RCC 7860 (cell line): ENCODE data around the gene GLYR1.
A peak's percentile ranks its signal among the peaks of the same experiment; 100 is the strongest.

Experiments used
- DNase-seq: peaks from one replicate; pipeline ENCODE4 v3.0.0-alpha.2; 2015; ENCODE audit warnings: low spot score
- FAIRE-seq: peaks from 2 replicates; lab custom pipeline; 2012; peaks lifted over from hg19 to GRCh38; lab: Jason Lieb, UNC

GLYR1 gene

GRCh38 chr16:4880006-4880580, 33.0 kb upstream of the GLYR1 start:
- DNase-seq (no peak), FAIRE-seq (no peak)

DNA sequence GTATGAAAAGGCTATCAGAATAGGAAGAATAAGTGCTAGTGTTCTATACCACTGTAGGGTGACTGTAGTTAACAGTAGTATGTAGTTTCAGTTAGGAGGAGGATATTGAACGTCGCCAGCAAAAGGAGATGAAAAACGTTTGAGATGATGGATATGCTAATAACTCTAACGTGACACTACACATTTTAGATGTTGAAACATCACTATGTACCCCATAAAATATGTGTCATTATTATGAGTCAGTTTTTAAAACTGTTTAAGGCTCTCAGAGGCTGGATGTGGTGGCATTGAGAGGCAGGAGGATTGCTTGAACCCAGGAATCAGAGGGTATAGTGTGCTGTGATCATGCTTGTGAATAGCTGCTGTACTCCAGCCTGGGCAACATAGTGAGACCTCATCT, 32.0 kb upstream of the GLYR1 start:
- DNase-seq (no peak), FAIRE-seq (no peak)

DNA sequence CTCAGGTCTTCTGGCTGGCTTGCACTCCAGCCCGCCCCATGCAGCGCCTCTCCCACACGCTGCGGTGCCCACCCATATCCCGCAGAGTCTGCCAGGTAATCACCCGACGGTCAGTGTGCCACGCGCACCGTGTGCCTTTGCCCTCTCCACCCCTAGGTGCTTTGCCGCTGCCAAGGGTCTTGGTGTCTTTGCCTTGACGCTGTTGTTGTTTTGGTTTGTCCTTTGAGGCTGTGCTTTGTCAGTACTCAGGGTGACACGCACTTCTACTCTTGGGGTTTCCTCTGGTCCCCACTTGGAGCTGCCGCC, 30.2 kb upstream of the GLYR1 start:
- FAIRE-seq: no peak

DNA sequence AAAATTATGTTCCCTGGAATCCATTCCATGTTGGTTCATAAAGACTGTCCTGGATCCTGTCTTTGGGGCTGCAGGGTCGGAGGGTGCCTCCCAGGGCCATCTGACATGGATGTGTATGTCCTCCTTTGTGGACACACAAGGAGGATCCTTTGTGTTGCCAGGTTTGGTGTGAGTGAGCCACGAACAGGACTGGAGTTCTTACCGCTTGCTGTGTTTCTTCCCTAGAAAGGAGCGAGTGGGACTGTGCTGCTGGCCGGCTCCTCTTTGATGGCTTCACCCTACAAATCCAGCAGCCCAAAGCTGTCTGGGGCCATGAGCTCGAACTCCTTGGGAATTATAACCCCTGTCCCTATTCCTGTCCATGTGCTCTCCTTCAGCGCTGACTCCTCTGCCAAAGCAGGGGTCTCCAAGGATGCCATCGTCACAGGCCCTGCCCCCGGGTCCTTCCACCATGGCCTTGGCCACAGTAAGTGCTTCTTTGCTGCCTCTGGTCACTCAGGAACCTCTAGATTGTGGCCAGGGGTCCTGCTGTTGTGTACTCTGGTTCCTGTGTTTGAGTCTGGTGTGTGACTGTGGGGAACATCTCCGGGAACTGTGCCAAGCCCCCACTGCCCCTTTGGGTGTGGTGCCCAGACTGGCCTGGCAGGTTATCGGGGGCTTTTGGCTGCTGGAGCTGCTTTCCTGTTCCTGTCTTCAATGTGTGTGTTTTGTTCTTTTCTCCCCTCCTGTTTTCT, 29.7 kb upstream of the GLYR1 start:
- FAIRE-seq: no peak
- no peak for DNase-seq

More for the DNA sequence above, 30.2 kb upstream of the GLYR1 start:
- DNase-seq: no peak

DNA sequence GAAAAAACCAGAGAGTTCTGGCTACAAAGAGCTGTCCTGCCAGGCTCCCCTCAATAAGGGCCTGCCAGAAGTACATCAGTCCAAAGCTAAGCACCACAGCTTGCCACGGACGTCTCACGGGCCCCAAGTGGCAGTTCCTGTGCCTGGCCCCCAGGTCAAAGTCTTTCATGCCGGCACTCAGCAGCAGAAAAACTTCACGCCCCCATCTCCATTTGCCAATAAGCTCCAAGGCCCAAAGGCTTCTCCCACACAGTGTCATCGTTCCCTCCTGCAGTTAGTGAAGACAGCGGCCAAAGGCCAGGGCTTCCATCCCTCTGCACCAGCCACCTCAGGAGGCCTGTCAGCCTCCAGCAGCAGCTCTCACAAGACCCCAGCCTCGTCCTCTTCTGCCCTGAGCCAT, 27.6 kb upstream of the GLYR1 start:
- DNase-seq (no peak), FAIRE-seq (no peak)

GRCh38 chr16:4873091-4873490, 26.0 kb upstream of the GLYR1 start:
- no peak for FAIRE-seq
- no peak for DNase-seq

DNA sequence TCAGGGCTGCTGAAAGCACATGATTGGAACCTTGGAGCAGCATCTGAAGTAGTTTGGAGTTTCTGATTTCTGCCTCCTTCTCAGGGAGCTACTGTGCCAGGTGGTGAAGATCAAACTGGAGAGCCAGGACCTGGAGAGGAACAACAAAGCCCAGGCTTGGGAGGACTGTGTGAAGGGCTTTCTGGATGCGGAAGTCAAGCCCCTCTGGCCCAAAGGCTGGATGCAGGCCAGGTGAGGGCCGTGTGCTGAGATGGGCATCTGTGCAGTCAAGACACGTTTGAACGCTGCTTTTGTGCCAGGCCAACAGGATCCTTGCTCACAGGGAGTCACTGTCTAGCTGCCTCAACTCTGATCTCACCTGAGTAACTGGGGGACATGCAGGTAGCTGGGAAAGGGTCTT, 24.0 kb upstream of the GLYR1 start:
- FAIRE-seq (no peak), DNase-seq (no peak)

- DNase-seq: no peak
- FAIRE-seq: no peak
Measured at GRCh38 chr16:4870138-4870671, 23.1 kb upstream of the GLYR1 start.

GRCh38 chr16:4869147-4869805, 22.2 kb upstream of the GLYR1 start:
- FAIRE-seq: no peak
- DNase-seq: no peak

GRCh38 chr16:4868535-4868934, 21.4 kb upstream of the GLYR1 start:
- no peak for DNase-seq

GRCh38 chr16:4868026-4868425, 20.9 kb upstream of the GLYR1 start:
- DNase-seq: no peak
- FAIRE-seq: peak; percentile 79

More at GRCh38 chr16:4868535-4868934, 21.4 kb upstream of the GLYR1 start:
- FAIRE-seq: no peak

DNA sequence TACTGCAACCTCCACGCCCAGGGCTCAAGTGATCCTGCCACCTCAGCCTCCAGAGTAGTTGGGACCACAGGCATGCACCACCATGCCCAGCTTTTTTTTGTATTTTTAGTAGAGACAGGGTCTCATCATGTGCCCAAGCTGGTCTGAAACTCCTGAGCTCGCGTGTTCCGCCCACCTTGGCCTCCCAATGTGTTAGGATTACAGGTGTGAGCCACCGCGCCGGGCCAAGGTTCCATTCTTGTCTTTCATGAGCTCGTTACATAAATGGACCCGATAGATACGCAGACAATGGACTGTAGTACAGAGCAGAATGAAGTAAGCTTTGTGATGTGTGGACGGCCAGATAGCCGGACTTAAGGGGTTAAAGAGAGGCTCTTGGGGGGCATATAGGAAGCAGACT, 19.5 kb upstream of the GLYR1 start:
- FAIRE-seq (no peak), DNase-seq (no peak)

GRCh38 chr16:4865231-4865860, 18.3 kb upstream of the GLYR1 start:
- FAIRE-seq (no peak), DNase-seq (no peak)

DNA sequence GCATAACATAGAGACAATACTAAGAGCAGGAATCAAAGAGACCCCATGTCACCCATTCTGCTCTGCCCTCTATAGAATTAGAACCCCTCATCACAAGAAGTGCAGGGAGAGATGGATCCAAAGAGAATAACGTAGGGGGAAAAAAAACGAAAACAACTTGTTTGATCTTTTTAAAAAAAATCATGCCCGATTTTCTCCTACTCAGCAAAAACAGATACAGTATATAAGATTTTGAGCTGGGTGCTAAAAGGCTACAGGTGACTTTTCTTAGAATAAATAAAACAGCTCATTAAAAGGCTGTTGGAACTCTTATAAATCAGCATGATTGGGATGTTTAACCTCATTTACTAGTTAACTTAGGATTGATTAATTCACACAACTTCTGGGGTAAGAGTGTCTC, 17.6 kb upstream of the GLYR1 start:
- DNase-seq (no peak), FAIRE-seq (no peak)

DNA sequence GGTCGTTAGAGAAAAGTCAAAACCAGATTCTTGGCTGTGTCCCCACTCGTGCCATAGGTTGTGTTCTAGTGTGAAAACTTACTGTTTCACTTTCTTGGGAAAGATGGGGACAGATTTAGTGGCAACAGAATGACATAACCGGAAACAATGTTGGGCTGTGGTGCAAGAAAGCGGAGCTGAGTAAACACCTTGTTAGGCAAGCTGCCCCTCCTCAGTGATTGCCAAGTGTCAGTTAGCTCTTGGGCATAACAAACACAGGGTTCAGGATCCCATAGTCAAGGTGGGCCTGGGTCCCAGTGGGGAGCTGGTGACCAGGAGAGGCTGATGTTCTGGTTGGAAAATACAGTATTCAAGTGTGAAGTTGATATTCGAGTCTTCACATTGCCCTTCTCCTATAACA, 15.6 kb upstream of the GLYR1 start:
- no peak for FAIRE-seq

DNA sequence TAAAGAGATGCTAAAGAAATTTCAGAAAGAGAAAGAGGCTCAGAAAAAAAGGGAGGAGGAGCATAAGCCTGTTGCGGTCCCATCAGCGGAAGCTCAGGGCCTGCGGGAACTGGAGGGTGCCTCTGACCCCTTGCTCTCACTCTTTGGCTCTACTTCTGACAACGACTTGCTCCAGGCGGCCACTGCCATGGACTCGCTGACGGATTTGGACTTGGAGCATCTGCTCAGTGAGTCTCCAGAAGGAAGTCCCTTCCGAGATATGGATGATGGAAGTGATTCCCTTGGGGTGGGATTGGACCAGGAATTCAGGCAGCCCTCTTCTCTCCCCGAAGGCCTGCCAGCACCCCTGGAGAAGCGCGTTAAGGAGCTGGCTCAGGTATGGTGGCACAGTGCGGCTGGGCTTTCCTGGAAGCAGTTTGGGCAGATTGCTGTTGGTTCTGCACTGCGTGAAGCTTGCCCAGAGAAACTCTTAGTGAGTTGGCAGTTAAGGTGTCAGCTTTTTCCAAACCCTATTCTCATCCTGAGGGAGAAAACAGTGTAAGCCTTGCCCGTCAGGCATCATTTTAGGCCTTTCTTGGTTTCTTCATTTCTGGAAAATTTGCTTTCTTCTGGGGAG, 13.7 kb upstream of the GLYR1 start:
- FAIRE-seq (no peak), DNase-seq (no peak)

More for the DNA sequence above, 15.6 kb upstream of the GLYR1 start:
- no peak for DNase-seq

DNA sequence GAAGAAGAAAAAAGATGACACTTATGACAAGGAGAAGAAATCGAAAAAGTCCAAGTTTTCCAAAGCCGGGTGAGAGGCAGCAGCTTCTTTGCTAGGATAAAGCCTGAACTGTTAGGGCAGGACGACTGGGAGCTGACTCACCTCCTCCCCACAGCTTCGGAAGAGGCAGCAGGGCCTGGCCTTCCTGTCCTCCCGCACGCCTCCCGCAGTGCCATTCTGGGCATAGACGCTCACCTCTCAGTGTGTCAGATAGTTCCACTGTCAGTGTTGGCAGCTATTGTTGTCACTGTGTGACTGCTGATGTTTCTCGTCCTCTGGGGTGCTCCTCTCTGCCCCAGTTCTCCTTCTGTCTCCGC, 12.8 kb upstream of the GLYR1 start:
- no peak for FAIRE-seq
- DNase-seq: peak; percentile 48

DNA sequence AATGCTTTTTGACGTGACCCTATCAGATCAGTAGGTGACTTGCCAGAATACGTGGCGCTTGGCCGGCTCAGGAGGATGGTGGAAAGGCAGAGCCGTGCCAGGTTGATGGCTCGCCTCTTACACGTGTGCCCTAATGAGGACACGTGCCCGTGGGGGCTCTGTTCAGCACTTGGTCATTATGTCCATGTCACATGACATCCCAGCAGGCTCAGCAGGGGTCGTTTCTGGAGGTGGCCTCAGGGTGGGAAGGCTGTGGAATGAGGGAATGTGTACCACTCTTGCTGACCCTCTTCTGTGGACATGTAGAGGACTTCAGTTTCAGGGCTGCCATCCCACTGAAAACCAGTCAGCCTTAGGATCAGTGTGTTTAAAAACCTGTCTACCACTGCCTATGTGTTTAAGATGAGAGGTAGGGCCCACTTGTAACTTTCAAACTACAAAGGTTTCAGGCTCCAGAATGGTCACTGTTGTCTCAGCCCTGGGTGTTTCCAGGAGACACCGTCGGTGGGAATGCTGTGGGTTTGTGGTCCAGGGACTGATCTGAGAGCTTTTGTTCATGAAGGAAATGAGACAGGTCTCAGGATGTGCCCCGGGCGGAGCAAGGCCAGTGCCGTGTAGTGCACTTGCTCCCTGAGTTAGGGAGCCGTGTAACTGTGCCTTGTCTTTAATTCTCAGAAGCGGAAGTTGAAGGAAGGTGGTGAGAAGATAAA, 12.3 kb upstream of the GLYR1 start:
- DNase-seq (peak; percentile 12), FAIRE-seq (no peak)

DNA sequence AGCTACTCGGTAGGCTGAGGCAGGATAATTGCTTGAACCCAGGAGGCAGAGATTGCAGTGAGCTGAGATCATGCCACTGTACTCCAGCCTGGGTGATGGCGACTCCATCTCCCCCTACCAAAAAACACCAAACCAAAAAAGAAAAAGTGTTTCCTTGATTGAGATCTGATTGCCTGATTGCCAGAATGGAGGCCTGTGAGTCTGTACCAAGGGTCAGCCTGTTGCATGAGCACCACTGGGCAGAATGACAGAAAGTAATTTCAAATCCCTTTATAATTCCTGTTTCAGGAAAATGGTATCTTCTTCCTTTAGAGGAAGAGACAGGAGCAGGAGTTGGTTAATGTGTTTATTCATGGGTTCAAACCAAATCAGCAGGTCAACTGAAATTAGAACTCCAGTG, 8.7 kb upstream of the GLYR1 start:
- FAIRE-seq: no peak

GRCh38 chr16:4855371-4855770, 8.3 kb upstream of the GLYR1 start:
- DNase-seq (no peak), FAIRE-seq (no peak)

More for the DNA sequence above, 8.7 kb upstream of the GLYR1 start:
- DNase-seq: no peak
